A673 (cell line): ENCODE data around the gene ZFAND2A. TPM values are rescaled to one million over a fixed set of nuclear protein-coding genes. Genes with fewer than 3 reads are reported as not detected.

ENCODE experiments used
- BruUV-seq: library from RNA; stranded (reverse); fragments of 400-500 nt; replicated peaks from 2 replicates; lab custom pipeline; 2021; lab: Mats Ljungman, UMichigan
- CTCF ChIA-PET: fragments of 300-600 bp; sonication (Branson Sonifier 250); formaldehyde crosslinking; loops from one replicate; lab custom pipeline; 2022; ENCODE audit warnings: antibody characterized with exemption; lab: Charles Lee
- POLR2A ChIA-PET: fragments of 300-600 bp; sonication (Branson Sonifier 250); formaldehyde crosslinking; loops from one replicate; lab custom pipeline; 2022; ENCODE audit warnings: antibody characterized with exemption; ENCODE audit not compliant: low non-redundant PET; lab: Charles Lee
- DNase-seq: peaks from one replicate; pipeline ENCODE4 v3.0.0-alpha.2; 2015; ENCODE audit warnings: low spot score
- H3K27ac ChIP-seq: fragments of 200-600 bp; sonication (generic); 2 replicates; pipeline ENCODE4 v1.5.1; 2016; ENCODE audit warnings: mixed run types, low read depth, mild to moderate bottlenecking, mixed read lengths, antibody characterized with exemption, low read length; ENCODE audit not compliant: poor library complexity, severe bottlenecking
- H3K27me3 ChIP-seq: fragments of 200-600 bp; sonication (generic); replicated peaks from 2 replicates; pipeline ENCODE4 v1.6.1; 2017; ENCODE audit warnings: mixed run types, low read depth, mild to moderate bottlenecking, mixed read lengths, antibody characterized with exemption, low read length; ENCODE audit not compliant: insufficient read depth, poor library complexity
- H3K36me3 ChIP-seq: fragments of 200-600 bp; sonication (generic); 2 replicates; pipeline ENCODE4 v1.6.1; 2016; ENCODE audit warnings: mixed run types, mild to moderate bottlenecking, mixed read lengths, antibody characterized with exemption, low read length; ENCODE audit not compliant: insufficient read depth, poor library complexity, severe bottlenecking
- H3K4me1 ChIP-seq: fragments of 200-600 bp; sonication (generic); 2 replicates; pipeline ENCODE4 v1.6.1; 2017; ENCODE audit warnings: mixed run types, mild to moderate bottlenecking, mixed read lengths, antibody characterized with exemption, low read length; ENCODE audit not compliant: insufficient read depth, poor library complexity, severe bottlenecking
- H3K4me3 ChIP-seq: fragments of 200-600 bp; sonication (generic); 2 replicates; pipeline ENCODE4 v1.5.1; 2016; ENCODE audit warnings: low read depth, mixed run types, mild to moderate bottlenecking, mixed read lengths, low read length; ENCODE audit not compliant: poor library complexity, severe bottlenecking
- H3K9me3 ChIP-seq: fragments of 200-600 bp; sonication (generic); 2 replicates; pipeline ENCODE4 v1.6.1; 2016; ENCODE audit warnings: mixed run types, low read depth, mild to moderate bottlenecking, mixed read lengths, antibody characterized with exemption, low read length; ENCODE audit not compliant: poor library complexity, severe bottlenecking
- EZH2 ChIP-seq: fragments of 200-600 bp; sonication (generic); IDR thresholded peaks from 2 replicates; pipeline ENCODE4 v1.6.1; 2017; ENCODE audit warnings: borderline replicate concordance, low read depth, mild to moderate bottlenecking, mixed read lengths, antibody characterized with exemption, low read length; ENCODE audit not compliant: poor library complexity, severe bottlenecking
- intact Hi-C: fragments of 100-400 bp; cut with micrococcal nuclease; formaldehyde crosslinking; loops from one replicate; pipeline ENCODE4 v1.10.0; 2022; ENCODE audit not compliant: unreplicated experiment
- total RNA-seq: library from RNA; stranded (reverse); gene quantifications from 2 replicates; pipeline ENCODE4 v1.2.3, GENCODE V29; 2021
- TF ChIP-seq, protein P1 (sequence below): fragments of 300-800, 200-600 bp; sonication (generic); conservative IDR thresholded peaks from 2 replicates; pipeline ENCODE4 v1.5.1; 2017; ENCODE audit warnings: low read depth, mild to moderate bottlenecking, antibody characterized with exemption, low read length, moderate library complexity, mixed read lengths

The ZFAND2A gene
- total RNA-seq, 1 experiment from 2014 or later: 27.4 TPM

DNA sequence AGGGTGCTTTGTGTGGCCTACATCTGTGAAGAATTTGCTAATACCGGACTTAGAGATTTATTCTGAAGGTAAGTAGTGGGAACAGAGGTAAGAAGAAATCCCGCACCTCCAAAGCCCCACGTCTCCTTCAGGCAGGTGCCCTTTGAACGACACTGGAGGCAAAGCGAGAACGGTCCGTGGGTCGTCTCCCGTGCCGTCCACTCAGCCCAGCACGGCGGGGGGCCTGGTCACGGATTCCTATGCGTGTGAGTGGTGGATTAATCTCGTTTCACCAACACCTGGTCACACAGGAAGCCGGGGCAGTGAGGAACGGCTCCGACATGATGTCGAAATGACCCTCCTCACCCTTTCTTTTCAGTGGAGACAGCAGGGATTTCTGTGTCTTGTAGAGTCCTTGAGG lies 21.0 kb upstream of the ZFAND2A start:
- Histone ChIP-seq H3K27me3 (peaks cover 11% of the 10 kb centered on the region), H3K9me3 (no peaks in the 10 kb centered on the region), H3K4me1 (peaks cover 11% of the 10 kb centered on the region), H3K36me3 (no peaks in the 10 kb centered on the region), H3K27ac (peak overlapping the region; percentile 50), H3K4me3 (no peak overlapping the region)
- no TSS peak for BruUV-seq
- no peak for DNase-seq
- intact Hi-C loops: loop anchor here (5.0 to 10.0 kb wide), 2 partner anchors 274 to 856 kb away; no protein-coding TSS in a partner anchor
- TF ChIP-seq, protein P1, sequence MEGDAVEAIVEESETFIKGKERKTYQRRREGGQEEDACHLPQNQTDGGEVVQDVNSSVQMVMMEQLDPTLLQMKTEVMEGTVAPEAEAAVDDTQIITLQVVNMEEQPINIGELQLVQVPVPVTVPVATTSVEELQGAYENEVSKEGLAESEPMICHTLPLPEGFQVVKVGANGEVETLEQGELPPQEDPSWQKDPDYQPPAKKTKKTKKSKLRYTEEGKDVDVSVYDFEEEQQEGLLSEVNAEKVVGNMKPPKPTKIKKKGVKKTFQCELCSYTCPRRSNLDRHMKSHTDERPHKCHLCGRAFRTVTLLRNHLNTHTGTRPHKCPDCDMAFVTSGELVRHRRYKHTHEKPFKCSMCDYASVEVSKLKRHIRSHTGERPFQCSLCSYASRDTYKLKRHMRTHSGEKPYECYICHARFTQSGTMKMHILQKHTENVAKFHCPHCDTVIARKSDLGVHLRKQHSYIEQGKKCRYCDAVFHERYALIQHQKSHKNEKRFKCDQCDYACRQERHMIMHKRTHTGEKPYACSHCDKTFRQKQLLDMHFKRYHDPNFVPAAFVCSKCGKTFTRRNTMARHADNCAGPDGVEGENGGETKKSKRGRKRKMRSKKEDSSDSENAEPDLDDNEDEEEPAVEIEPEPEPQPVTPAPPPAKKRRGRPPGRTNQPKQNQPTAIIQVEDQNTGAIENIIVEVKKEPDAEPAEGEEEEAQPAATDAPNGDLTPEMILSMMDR: no peak
- no peak for TF ChIP-seq EZH2
- POLR2A ChIA-PET: no interaction called here
- CTCF ChIA-PET: no interaction called here

DNA sequence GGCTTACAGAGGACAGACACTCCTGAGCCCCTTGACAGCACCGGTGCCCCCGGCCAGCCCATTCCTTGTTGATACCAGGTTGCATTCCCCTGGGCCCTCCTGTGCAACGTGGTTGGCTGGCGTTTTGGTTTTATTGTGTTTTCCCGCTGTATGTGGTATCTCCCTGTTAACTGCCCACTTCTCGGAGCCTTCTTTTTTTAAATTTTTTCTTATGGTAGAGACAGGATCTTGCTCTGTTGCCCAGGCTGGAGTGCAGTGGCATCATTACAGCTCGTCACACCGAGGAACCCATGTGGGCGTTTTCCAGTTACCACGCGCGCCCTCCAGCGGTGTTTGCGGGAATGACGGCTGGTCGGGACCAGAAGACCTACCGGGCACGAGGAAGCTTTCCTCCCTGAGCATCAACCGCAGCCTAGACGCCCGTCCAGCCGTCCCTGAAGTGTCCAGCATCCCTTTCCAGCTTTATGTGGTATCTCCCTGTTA lies 16.9 kb upstream of the ZFAND2A start:
- CTCF ChIA-PET: interaction anchor here (0.5 to 2.4 kb wide), 9 partner anchors 11 to 227 kb away, joined by 3 to 9 read pairs (median 4); no protein-coding TSS in a partner anchor
- Histone ChIP-seq H3K27me3 (no peaks in the 10 kb centered on the region), H3K27ac (no peak overlapping the region), H3K9me3 (no peaks in the 10 kb centered on the region), H3K36me3 (no peaks in the 10 kb centered on the region), H3K4me1 (peaks cover 16% of the 10 kb centered on the region), H3K4me3 (no peak overlapping the region)
- TF ChIP-seq, protein P1: peak; percentile 81
- no peak for TF ChIP-seq EZH2
- intact Hi-C loops: loop anchor here (2.0 kb wide), 1 partner anchor 184 kb away; no protein-coding TSS in a partner anchor
- no TSS peak for BruUV-seq
- peak; percentile 89 for DNase-seq
- POLR2A ChIA-PET: no interaction called here

DNA sequence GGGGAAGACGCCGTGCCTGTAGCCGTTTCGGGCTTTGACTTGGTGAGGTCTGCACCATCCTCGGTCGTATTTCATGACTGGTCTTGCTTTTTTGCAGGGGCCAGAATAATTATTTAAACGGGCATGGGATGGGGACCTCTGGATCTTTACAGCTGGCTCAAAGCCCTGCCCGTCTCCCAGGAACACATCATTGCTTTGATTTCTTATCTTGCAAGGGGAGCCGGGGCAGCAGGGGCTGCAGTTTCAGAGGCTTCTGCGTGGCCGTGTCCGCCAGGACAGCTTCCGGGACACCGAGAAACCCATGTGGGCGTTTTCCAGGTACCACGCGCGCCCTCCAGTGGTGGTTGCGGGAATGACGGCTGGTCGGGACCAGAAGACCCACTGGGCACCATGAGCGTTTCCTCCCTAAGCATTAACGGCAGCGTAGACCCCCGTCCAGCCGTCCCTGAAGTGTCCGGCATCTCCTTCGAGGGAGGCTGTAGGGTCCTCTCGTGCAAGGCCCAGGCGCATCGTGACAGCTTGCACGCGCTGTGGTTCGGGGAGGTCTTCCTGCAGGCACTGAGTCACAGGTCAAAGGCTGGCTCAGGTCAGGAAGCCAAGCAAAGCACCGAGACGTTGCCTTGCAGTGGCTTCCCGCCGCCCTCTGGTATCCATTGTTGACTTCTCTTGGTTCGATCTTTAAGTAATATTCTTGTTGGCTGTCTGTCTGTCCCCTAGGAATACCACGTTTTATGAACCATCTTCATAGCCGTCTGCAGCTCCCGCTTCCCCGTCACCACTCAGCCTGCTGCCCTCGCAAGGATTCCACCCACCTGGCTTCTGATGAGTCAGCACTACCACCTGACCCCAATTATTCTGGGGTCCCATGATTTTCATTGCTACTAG lies 16.2 kb upstream of the ZFAND2A start:
- CTCF ChIA-PET: interaction anchor here (0.5 to 2.4 kb wide), 12 partner anchors 12 to 1682 kb away, joined by 3 to 9 read pairs (median 4); partner anchors contain the start of gene ZFAND2A

More for the DNA sequence above, 16.2 kb upstream of the ZFAND2A start:
- no peaks in the 10 kb centered on the region for H3K27me3 ChIP-seq
- TF ChIP-seq, protein P1: peak; percentile 97
- no peak for TF ChIP-seq EZH2
- H3K4me3 ChIP-seq: peak overlapping the region; percentile 28
- H3K4me1 ChIP-seq: peaks cover 16% of the 10 kb centered on the region
- DNase-seq: peak; percentile 88
- no TSS peak for BruUV-seq
- no peaks in the 10 kb centered on the region for H3K9me3 ChIP-seq
- H3K36me3 ChIP-seq: no peaks in the 10 kb centered on the region
- intact Hi-C loops: loop anchor here (2.0 kb wide), 1 partner anchor 183 kb away; no protein-coding TSS in a partner anchor
- H3K27ac ChIP-seq: peak overlapping the region; percentile 21
- POLR2A ChIA-PET: no interaction called here
